HG02938 (cell line): ENCODE results near the gene EBF3.

Experiments used
- ATAC-seq: cut with Tn5 transposase; IDR thresholded peaks from one replicate; pipeline ENCODE4 v1.9.1; 2021; ENCODE audit warnings: mild to moderate bottlenecking, moderate library complexity; ENCODE audit not compliant: unreplicated experiment

Gene EBF3

DNA sequence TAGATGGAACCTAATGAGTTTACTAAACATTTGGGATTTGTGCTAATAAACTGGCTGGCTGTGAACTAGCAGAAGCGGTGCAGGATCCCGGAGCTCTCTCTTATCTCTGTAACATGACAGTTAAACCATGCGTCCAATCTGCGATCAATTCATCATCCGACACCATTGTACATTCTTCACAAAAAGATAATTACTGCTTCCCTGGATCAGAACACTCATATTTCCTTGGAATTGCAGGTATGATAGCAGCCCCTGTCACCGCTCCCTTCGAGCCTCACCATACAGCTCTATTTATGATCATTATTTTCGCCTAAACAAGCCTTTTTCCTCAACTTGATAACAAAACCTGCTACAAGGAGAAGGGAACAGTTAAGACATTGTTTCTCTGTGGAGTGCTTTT lies 18.5 kb downstream of the EBF3 start:
- no peak for ATAC-seq

DNA sequence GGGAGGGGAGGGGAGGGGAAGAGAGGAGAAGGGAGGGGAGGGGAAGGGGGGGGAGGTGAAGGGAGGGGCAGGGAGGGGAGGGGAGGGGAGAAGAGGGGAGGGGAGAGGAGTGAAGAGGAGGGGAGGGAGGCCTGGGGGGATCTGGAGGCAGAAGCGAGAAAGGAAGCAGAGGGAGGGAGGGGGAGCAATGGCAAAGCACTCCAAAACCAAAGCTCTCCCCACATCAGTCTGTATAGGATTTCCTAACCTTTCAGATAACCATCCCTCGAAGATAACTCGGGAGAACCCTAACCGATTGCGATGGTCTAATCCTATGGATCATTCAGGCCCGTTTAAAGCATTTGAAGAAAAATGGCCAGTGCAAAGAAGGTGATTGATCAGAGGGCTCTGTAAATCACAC lies 19.0 kb downstream of the EBF3 start:
- no peak for ATAC-seq

DNA sequence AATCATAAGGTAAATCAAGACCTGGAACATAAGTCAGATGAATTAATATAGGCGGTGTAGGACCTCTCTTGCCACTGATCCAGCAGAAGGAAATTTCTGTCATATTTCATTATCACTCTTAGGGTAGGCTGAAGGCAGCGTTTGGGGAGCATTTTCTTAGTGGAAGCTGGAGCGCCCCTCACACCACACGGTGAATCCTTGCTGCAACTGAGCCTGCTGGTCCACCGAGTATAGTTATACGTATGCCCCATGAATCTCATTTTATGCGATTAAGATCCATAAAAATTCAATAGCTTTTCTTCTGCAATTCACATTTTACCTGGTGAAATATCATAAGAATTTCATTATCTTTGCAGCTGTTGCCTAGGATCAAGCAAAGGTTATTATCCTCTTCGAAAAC lies 19.6 kb downstream of the EBF3 start:
- ATAC-seq: no peak

DNA sequence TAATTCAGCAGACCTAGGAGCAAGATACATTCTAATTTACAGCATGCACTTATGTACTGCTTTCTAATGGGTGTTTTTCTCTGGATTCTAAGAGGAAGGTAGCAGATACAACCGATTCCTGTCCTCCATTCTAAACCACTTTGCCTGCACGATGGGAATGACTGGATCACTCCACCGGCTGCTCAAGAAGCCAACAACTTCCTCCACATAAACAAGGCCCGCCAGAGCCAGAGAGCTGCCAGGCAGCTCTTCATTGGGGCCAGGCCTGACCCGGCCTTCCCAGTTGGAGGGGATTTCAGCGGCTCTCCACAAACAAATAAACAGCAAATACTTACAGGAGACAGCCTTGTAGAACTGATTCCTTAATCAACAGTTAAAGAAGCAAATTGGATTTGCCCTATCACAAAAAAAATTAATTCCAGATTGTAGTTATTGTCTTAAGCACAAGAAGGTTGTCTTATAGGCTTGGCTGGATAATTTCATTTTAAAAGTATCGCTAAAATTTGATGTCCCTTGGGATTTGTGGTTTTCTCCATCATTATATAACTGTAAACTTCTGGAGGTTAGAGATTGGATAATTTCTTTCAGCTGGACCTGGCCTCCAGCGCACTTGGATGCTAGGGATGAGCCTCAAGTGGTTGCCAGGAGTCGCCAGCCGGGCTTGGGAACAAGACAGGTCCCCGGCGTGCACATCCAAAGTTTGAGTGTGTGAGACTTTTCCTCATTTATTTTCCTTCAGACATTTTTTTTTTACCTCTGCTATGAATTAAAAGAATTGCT lies 20.9 kb downstream of the EBF3 start:
- no peak for ATAC-seq

DNA sequence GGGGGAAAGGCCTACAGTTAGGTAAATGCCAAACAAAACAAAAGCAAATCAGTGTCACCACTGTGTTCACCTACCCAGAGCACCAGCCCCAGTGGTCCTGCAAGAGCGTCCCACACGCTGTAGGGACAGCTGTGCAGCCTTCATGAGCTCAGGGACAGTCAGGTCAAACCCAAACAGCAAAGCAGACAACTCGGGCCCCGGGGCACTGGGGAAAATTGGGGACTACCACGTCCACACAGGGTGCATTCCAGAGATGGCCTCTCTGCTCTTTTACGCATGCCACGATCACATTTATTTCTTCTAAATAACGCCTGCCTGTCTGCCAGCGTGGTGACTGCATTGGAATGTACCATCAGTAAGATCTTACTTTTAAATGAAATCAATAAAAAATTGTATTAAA lies 21.7 kb downstream of the EBF3 start:
- no peak for ATAC-seq

DNA sequence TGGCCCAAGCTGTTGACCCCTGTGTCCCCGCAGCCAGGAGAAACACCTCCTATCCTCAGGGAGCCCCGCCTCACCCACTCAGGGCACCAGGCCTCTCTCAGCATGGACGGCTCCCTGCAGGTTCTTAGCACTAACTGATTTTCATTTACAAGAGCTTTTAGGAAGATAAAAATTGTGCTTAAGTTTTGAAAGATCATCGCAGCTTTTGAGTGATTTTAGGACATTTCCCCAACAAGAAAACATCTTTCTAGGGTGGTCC lies 22.1 kb downstream of the EBF3 start:
- no peak for ATAC-seq

DNA sequence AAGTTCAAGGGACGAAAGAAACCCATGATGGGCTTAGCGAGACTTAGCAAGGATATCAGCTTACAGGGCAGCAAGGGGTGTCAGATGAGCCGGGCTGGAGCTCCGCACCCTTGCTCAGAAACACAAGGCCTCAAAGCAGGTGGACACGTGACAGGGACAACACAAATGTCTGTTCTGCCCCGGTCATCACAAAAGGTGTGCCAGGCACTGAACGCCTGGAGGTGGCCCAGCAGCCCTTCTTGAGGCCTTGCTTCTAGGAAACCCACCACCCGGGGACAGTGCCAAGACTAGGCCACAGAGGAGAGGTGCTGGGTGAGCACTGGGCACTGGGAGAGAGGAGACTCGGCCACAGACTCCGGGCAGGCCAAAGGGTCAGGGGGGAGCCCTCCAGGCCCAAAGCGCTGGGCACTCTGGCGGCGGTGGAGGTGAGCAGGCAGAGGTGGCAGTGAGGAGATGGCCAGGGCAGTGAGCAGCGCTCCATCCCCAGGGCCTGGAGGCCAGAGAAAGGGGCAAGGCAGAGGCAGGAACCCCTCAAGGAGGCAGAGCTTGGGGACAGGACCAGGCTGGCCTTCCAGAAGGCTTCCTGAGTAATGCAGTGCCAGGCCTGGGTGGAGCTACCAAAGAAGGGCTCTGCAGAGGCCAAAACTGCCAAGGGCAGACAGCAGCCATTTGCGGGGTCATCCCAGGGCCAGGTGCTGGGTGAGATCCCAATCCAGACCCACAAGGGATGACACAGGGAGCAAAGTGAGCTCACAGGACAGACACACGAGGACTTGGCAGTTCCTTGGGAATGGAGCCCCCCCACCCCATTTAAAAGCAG lies 22.7 kb downstream of the EBF3 start:
- ATAC-seq: no peak

DNA sequence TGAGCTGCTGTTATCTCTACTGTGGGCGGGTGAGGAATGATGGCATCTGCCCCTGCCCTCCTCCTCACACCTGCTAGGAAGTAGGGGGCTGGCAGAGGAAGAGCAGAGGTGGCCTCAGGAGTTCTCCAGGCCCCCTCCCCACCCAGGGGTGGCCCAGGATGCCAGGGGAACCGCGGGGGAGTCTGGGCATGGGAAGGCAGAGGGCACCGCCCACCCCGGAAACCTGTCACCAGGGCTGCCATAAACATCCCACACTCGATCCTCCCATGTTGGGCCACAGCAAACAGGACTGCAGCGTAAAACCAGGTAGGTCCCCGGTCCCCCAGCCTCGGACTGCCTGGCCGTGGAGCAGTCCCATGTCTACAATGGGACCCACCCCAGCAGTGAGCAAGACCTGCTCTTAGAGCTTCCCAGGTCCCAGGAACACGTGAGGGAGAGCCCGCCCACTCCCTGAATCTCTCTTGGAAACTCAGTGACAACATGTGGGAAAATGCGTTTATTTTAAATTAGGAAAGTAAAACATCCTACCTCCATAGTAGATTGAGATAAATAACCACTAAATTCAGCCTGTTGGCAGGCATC lies 23.4 kb downstream of the EBF3 start:
- ATAC-seq: no peak

DNA sequence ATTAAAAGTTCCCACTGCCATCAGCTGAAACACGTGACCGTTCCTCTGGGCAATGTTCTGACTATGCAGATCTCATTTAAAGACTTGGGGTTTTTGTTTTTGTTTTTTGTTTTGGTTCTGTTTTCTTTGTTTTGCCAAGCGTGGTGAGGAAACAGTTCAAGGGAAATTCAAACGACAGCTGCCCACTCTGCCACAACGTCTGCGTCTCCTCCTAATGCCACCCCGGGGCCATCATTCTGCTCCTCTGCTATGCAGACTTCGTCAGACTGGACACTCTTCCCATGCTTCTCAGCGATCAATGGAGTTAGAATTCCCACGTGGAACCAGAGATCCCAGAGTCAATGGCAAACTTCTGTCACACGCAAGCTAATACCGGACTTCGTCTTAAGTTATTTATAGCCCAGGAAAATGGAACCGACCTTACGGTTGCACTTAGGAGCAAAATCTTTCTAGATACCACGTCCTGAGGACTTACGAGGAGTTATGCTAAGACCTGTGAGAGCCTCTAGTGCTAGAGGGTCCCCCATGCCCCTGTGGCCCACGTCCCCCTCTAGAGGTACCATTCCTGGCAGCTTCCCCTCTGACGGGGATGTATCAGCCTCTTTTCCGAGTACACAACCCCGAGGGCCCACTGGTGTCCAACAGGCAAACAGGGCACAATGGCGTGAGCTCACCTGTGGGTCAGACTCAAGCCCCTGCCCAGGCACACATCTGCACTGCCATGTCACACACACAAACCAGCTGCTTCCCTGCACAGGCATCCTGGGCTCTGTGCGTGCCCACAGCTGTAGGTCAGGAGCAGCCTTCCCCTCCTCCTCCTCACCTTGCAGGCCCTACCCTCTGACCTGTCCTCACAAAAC lies 24.4 kb downstream of the EBF3 start:
- no peak for ATAC-seq

DNA sequence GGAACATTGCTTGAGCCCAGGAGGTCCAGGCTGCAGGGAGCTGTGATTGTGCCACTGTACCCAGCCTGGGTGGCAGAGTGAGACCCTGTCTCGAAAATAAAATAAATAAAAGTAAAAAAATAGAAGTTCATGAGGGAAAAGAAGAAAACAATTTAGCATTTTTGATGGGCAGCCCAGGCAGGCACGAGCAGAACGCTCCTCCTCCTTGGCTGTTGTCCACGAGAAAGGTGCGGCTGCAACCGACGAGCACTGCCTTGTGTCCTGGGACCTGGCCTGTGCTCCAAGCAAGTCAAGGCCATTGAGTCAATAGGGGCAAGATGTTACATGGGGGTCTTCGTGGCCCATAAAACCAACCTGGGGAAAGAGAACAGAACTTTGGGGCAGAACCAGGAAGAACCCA lies 25.6 kb downstream of the EBF3 start:
- no peak for ATAC-seq

DNA sequence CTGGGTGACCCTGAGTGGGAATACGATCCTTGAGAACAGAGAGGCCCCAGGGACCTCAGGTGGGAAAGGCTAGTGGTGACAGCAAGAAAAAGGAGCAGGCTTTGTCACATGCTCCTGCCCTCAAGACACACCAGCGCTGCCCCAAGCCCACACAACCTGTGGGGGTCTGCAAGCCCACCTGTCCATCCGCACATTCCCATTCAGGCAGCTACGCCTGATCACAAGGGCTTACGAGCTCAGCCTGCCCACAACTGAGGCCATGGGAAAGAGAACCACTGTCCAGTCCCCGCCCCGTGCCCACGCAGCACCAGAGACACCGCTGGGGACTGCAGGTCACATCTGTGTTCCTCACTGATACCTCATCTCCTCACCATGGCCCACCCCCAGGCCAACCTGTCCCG lies 26.7 kb downstream of the EBF3 start:
- ATAC-seq: no peak

DNA sequence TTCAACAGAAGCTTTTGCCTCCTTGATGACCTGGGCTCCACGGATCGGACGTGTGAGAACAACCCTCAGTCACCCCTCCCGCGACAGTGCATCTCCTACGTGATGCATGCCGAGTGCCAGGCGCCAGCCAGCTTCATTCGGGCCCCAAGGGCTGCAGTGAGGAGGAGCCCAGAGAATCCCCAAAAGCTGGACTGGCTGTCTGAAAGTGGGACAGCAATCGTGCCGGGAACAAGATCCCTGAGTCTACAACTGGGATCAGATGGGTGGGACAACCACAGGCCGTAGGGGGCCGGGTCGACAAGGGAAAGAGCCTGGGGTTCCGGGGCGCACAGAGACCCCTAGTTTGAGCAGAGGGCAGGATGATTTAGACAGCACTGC lies 27.2 kb downstream of the EBF3 start:
- no peak for ATAC-seq

DNA sequence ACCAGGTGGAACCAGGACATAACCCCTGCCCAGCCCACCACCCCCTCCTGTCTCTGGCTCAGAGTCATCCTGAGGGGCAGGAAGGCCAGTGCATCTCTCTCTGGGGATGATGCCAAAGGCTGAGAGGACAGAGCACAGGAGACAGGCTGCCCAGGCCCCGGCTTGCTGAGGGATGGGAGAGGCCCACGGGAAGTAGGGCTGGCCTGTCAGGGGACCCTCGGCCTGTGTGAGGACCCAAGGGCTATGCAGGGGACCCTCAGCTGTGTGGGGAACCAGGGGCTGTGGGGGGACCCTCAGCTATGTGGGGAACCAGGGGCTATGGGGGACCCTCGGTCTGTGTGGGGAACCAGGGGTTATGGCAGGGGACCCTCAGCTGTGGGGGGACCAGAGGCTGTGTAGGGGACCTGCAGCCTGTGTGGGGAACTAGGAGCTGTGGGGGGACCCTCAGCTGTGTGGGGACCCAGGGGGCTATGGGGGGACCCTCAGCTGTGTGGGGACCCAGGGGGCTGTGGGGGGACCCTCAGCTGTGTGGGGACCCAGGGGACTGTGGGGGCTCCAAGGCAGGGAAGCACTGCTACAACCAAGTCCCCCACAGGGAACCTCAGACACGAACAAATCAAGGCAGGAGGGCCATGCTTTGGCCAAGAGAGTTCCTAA lies 27.7 kb downstream of the EBF3 start:
- ATAC-seq: no peak

DNA sequence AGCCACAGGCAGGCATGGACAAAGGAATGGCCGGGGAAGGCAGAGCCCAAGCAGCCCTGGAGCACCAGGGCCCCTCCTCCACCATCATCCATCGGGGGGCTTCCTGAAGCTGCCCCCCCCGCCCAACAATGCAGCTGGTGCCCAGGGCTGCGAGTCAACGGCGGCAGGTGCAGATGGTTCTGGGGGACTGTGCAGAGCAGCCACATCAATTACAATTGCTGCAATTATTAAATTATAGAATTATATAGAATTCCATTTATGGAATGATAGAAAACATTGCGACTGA lies 28.3 kb downstream of the EBF3 start:
- ATAC-seq: no peak

DNA sequence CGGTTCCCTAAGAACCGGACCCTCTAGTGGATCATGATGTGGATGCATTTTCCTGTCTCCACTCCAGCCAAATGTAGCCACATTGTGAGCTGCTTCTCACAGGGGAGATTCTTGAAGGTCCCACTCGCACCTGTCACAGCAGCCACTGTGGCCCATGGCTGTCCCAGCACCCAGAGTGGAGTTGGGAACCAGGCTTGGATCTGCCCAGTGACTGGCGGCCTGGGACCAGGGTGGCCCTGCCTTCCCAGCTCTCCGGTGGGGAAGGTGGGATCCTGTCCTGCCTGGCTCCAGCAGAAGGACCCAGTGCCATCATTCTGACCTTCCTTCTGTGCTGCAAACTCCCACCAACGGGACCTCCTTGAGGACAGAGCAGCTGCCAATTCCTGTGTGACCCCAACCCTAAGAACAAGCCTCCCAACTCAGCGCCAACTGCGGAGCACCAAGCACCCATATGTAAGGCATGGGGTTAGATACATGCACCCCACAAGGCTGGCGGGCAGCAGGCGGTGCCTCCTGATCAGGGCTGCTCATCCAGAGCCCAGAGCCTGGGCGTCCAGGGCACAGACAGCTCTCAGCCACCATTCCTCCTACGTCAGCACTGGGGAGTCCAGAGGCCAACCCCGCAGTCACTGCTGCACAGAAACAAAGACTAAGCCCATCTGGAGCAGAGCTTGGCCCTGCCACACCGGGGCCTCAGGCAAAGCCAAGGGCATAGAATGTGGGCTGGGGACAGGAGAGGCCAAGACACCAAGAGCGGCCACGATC lies 28.8 kb downstream of the EBF3 start:
- no peak for ATAC-seq

DNA sequence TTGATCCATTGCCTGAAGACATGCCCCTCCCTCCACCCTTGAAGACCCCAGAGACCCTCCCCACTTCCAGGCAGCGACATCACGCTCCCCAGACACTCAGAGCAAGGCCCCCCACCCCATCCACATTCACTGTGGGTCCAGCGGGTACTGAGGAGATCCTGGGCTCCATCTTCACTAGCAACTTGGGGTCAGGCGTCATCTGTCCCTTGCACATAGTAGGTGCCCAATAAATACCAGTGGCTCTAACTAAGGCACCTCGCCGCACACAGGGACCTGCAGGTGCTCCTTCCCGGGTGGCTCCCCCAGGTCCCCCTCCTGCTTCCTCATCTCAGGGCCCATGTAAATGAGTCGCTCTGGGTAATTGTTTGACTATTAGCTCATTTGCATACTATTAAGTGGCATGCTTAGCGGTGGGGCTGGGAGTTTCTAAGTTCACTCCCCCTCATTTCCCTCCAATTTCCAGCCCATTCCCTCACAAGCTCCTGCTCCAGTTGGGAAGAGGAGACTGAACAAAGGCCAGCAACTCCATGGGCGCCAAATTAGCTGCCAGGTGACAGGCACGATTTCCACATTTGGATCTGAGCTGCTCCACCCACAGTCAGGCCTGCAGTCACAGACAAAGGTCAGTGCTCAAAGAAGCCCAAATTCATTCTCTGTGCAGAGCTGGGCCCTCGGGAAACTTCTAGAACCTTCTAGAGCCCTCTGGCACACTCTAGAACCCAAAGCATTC lies 29.7 kb downstream of the EBF3 start:
- ATAC-seq: no peak

DNA sequence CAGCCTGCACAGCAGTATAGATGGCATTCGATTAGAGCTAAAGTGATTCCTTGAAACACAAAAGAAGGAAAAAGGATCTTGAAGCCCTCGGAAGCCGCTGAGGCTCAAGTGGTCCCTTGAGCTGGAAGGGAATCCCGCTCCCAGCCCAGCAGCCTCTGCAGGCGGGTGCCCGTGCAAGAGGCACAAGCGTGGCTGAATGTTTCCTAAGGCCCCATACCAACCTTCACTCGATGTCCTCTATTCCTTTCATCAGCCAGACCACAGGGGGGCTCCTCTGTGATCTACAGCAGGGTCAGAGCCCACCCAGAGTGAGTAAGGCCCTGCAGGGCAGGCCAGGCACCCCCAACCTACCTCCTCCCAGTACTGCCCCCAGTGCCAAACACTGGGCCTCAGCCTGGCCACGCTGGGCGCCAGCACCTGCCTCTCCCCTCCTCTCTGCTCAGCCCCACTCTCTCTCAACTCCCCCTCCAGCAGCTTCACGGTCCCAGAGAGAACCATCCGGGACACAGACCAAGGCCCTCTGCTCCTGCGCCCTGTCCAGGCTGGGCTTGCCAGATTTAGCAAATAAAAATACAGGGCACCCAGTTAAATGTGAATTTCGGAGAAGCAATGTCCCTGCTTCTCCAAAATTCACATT lies 30.5 kb downstream of the EBF3 start:
- ATAC-seq: no peak

DNA sequence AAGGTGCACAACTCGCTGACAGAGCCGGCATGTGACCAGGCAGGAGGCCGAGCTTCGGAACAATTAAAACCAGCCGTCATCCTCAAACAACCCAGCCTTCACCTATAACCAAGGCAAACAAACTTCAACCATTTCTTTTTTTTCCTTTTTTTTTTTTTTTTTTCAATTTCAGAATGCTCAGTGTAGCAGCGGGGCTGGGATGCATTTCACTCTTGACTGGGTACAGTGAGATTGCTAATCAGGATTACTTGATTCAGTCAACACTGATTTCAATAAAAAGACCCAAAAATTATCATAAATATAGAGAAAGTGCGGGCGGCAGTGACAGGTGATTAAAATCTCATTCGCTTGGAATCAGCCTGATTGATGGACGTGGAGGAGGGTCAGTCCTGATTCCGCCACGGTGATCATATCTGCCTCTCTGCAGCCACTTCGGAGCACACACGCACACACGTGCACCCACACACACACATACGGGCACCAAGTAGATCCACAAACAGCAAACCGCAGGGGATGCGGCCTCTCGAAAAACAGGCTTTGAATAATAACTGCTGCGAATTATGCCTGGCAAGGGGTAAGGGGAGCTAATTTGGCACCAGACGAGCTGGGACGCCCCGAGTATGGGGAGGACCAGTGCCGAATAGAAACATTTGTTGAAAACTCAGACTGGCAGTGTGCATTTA lies 31.2 kb downstream of the EBF3 start:
- ATAC-seq: no peak

DNA sequence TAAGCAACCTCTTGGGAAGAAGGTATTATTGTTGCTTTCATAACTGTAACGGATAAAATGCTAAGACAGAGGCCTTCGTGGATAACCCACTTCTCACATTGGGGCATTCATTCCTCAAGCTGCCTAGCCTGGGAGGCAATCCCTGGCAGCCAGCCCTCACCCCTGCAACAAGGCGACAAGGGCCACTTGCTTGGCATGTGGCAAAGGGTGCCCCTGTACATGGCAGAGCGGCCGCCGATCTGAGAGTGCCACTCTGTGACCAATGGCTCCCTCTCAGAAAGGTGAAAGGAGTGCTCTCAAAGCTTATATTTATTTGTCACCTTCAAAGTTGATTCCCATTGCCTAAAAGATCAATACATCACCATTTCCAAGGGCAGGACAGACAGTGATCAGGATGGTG lies 31.9 kb downstream of the EBF3 start:
- ATAC-seq: no peak
